GM12874 (cell line): ENCODE data around the gene RTEL1.

Source experiments
- TF ChIP-seq, protein P1 (sequence below): IDR thresholded peaks from 2 replicates; pipeline ENCODE4 v1.5.1; 2011; ENCODE audit warnings: low read depth, mild to moderate bottlenecking, control low read depth, low read length, moderate library complexity; ENCODE audit not compliant: insufficient read depth

The RTEL1 gene

DNA sequence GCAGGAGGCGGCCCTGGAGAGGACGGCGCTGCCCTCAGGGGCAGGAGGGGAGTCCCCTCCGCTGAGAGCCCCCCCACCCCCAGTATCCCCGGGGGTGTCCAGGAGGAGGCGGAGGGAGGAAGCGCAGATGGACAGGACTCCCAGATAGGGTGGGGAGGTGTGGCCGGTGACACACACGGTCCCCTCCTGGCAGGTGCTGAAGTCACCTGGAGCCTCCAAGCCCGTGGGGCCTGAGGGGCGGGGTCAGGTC, 6.2 kb upstream of the RTEL1 start:
- TF ChIP-seq, protein P1, sequence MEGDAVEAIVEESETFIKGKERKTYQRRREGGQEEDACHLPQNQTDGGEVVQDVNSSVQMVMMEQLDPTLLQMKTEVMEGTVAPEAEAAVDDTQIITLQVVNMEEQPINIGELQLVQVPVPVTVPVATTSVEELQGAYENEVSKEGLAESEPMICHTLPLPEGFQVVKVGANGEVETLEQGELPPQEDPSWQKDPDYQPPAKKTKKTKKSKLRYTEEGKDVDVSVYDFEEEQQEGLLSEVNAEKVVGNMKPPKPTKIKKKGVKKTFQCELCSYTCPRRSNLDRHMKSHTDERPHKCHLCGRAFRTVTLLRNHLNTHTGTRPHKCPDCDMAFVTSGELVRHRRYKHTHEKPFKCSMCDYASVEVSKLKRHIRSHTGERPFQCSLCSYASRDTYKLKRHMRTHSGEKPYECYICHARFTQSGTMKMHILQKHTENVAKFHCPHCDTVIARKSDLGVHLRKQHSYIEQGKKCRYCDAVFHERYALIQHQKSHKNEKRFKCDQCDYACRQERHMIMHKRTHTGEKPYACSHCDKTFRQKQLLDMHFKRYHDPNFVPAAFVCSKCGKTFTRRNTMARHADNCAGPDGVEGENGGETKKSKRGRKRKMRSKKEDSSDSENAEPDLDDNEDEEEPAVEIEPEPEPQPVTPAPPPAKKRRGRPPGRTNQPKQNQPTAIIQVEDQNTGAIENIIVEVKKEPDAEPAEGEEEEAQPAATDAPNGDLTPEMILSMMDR = no peak

DNA sequence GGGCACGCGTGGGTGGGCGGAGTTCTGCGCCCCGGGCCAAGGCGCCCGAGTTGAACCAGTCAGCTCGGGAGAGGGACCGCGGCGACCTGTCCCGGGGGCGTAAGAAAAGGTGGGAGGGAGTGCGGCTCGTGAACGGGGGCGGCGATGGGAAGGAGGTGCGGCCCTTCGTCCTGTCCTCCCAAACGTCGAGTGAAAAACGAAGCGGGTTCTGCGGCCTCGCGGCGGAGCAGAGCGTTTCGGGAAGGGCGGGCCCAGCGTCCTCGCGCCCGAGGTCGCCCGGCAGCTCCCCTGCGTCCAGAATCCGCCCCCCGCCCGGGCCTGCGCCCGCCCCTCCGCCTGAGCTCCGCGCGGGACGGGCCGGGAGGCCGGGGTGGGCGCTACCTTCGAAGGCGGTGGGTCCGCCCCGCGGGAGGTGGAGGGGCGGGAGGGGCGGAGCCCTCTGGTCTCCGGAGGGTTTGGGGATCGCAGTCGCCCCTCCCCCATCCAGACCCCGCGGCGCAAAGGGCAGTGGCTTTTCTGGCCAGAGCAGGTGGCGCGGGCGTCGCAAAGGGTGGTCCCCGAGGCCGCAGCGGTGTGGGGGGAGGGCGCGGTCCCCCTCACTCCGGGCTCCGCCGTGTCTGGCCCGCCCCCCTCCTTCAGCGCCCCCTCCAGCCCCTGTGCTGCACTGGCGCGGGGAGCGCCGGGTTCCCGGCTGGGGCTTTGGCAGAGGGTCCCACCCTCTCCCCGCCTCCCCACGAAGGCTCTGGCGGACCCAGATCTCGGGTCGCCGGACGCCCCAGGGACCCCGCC, 5.7 kb upstream of the RTEL1 start:
- TF ChIP-seq, protein P1 = no peak

- TF ChIP-seq, protein P1 = no peak
Observed at GRCh38 chr20:63653041-63653973, 4.8 kb upstream of the RTEL1 start, which contains the start of gene STMN3. TSS of gene STMN3 (minus strand) at chr20:63653424. CDS start at chr20:63653345, 79 bp downstream.

- TF ChIP-seq, protein P1 = no peak
Observed at GRCh38 chr20:63653974-63654668, 4.0 kb upstream of the RTEL1 start.

- TF ChIP-seq, protein P1 = no peak
Observed at GRCh38 chr20:63655249-63655648, 2.9 kb upstream of the RTEL1 start.

GRCh38 chr20:63656451-63656850, 1.7 kb upstream of the RTEL1 start:
- TF ChIP-seq, protein P1 = no peak

GRCh38 chr20:63657260-63657936, 714 bp upstream of the RTEL1 start:
- TF ChIP-seq, protein P1 = no peak
